WERI-Rb-1 (cell line): ENCODE measurements around the gene FBLN7.

Experiments used
- DNase-seq: peaks from one replicate; pipeline ENCODE4 v3.0.0-alpha.2; 2020
- H3K27ac ChIP-seq: fragments of 250-450 bp; sonication (Bioruptor Pico); 2 replicates; pipeline ENCODE4 v1.5.1; 2020; ENCODE audit warnings: mild to moderate bottlenecking, moderate library complexity
- H3K27me3 ChIP-seq: fragments of 250-450 bp; sonication (Bioruptor Pico); 2 replicates; pipeline ENCODE4 v1.5.1; 2021; ENCODE audit warnings: mild to moderate bottlenecking, low read depth, moderate library complexity; ENCODE audit not compliant: insufficient read depth, severe bottlenecking
- H3K36me3 ChIP-seq: fragments of 250-450 bp; sonication (Bioruptor Pico); 2 replicates; pipeline ENCODE4 v1.5.1; 2020; ENCODE audit warnings: mild to moderate bottlenecking, moderate library complexity
- H3K4me3 ChIP-seq: 2 replicates; pipeline ENCODE4 v1.5.1; 2011; ENCODE audit warnings: low read depth, mild to moderate bottlenecking, control low read depth, low read length
- H3K9me3 ChIP-seq: fragments of 250-450 bp; sonication (Bioruptor Pico); 2 replicates; pipeline ENCODE4 v1.5.1; 2021; ENCODE audit warnings: mild to moderate bottlenecking, moderate library complexity; ENCODE audit not compliant: severe bottlenecking
- TF ChIP-seq, protein P1 (sequence below): IDR thresholded peaks from 2 replicates; pipeline ENCODE4 v1.5.1; 2011; ENCODE audit warnings: low read depth, mild to moderate bottlenecking, control low read depth, inconsistent platforms, low read length

Gene FBLN7

DNA sequence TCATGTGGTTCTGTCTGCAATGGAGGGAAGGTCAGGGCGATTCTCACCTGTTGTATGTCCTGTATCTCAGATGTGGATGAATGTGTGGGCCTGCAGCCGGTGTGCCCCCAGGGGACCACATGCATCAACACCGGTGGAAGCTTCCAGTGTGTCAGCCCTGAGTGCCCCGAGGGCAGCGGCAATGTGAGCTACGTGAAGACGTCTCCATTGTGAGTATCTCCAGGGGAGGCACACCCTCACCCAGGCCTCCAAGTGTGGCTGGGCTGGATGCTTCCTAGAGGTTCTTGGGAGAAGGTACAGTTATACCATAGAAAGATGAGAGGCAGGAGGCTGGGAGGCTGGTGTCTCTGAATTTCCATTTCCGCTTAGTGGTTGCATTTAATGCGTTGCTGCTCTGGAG, 46.9 kb downstream of the FBLN7 start:
- H3K27ac ChIP-seq = no peak overlapping the region
- H3K27me3 ChIP-seq = no peaks in the 10 kb centered on the region
- H3K9me3 ChIP-seq = no peaks in the 10 kb centered on the region
- TF ChIP-seq, protein P1, sequence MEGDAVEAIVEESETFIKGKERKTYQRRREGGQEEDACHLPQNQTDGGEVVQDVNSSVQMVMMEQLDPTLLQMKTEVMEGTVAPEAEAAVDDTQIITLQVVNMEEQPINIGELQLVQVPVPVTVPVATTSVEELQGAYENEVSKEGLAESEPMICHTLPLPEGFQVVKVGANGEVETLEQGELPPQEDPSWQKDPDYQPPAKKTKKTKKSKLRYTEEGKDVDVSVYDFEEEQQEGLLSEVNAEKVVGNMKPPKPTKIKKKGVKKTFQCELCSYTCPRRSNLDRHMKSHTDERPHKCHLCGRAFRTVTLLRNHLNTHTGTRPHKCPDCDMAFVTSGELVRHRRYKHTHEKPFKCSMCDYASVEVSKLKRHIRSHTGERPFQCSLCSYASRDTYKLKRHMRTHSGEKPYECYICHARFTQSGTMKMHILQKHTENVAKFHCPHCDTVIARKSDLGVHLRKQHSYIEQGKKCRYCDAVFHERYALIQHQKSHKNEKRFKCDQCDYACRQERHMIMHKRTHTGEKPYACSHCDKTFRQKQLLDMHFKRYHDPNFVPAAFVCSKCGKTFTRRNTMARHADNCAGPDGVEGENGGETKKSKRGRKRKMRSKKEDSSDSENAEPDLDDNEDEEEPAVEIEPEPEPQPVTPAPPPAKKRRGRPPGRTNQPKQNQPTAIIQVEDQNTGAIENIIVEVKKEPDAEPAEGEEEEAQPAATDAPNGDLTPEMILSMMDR = no peak
- H3K4me3 ChIP-seq = no peak overlapping the region
- no peaks in the 10 kb centered on the region for H3K36me3 ChIP-seq
- DNase-seq = no peak

DNA sequence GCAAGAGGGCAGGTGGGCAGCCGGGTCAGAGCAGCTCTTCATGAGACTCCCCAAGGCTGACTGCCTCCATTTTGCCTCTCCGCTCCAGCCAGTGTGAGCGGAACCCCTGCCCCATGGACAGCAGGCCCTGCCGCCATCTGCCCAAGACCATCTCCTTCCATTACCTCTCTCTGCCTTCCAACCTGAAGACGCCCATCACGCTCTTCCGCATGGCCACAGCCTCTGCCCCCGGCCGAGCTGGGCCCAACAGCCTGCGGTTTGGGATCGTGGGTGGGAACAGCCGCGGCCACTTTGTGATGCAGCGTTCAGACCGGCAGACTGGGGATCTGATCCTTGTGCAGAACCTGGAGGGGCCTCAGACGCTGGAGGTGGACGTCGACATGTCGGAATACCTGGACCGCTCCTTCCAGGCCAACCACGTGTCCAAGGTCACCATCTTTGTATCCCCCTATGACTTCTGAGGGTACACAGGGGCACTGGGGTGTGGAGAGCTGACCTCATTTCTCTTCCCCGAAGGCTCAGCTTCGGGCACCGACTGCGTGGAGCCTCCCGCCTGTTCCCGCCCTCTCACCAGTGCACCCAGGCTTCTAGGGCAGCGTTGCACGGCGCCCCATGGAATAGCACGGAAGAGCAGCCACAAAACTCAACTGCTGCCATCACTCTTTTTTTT, 49.0 kb downstream of the FBLN7 start:
- TF ChIP-seq, protein P1 = no peak
- Histone ChIP-seq H3K36me3 (no peaks in the 10 kb centered on the region), H3K9me3 (no peaks in the 10 kb centered on the region), H3K27ac (no peak overlapping the region), H3K27me3 (no peaks in the 10 kb centered on the region), H3K4me3 (no peak overlapping the region)
- no peak for DNase-seq

DNA sequence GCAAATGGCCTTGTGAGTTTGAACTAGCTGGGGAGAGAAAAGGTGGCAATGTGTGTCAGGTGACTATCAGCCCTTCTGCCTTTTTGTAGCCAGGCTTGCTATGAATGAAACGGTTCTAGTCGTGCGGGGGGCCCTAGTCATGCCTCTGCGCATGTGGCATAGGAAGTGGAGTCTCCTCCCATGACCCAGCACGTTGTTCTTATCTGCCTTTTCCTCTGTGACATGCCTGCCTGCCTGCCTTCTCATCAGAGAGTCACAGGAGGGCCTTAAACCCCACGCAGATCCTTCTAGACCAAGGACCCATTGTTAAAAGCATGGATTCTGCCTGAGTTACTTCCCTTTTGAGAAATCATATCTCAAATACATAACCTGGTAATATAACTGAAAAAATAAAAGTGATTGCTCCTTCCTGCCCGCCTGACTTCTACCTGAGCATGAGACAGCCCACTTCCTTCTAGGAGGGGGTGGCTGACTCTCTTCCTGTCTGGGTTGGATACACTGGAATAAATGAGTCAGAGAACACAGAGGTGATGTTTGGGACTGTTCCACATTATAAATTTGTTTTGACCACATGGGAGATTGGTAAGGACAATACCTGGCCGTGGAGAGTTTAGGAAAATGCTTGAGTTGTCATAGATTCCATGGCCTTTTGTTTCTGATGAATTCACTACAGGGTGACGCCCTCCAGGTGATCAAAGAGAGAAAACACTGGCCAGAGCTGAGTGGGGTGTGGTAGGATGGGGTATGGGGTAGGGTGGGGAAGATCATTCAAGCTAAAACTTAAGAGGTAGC, 49.8 kb downstream of the FBLN7 start:
- H3K9me3 ChIP-seq = no peaks in the 10 kb centered on the region
- no peak for DNase-seq
- no peaks in the 10 kb centered on the region for H3K27me3 ChIP-seq
- TF ChIP-seq, protein P1 = no peak
- no peak overlapping the region for H3K4me3 ChIP-seq
- no peak overlapping the region for H3K27ac ChIP-seq
- H3K36me3 ChIP-seq = no peaks in the 10 kb centered on the region

DNA sequence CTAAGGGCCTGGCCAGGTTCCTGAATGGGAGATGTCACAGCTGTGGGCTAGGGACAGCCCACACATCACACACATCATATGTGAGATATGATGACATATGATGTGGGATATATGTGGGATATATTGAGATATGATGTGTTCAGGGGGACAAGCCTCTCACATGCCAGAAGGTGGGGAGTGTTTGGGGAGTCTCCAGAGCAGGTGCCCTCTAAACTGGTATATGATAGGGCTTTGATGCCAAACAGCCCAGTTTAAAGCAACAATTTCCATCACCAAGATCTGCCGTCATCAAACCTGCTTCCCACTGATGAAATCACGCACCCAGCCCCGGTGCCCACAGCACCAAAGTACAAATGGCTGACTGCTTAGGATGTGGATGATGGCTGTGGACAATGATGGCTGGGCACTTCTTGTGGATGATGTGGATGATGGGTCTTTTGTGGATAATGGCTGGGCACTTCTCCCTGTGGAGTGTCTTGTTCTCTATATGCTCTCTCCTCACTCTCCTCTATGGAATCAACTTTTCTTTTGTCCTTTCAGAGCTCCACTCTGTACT, 50.9 kb downstream of the FBLN7 start:
- Histone ChIP-seq H3K36me3 (no peaks in the 10 kb centered on the region), H3K27ac (no peak overlapping the region), H3K9me3 (no peaks in the 10 kb centered on the region), H3K27me3 (no peaks in the 10 kb centered on the region), H3K4me3 (no peak overlapping the region)
- no peak for DNase-seq
- TF ChIP-seq, protein P1 = no peak

DNA sequence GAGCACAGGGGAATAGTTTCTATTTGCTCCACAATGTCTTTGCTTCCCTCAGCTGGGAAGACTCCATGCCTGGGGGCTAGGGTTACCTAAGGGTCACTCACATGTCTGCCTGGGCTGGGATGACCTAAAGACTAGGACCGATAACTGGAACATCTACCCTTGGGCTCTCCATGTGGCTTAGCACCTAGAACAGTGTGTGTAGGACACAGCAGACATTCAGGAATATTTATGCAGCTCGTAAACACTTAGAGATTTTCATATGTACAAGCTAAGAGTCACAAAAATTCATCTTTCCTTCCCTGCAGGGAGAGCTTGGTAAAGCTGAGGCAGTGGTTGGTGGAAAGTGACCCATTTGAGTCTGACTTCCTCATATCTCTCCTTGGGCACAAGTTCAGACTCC, 55.8 kb downstream of the FBLN7 start:
- DNase-seq = no peak
- Histone ChIP-seq H3K36me3 (no peaks in the 10 kb centered on the region), H3K27me3 (no peaks in the 10 kb centered on the region), H3K9me3 (no peaks in the 10 kb centered on the region), H3K27ac (no peak overlapping the region), H3K4me3 (no peak overlapping the region)
- TF ChIP-seq, protein P1 = no peak
